Dedifferentiated amniotic fluid mesenchymal stem cell (primary cell): Measurements from ENCODE around the gene KIF26A.

ENCODE experiments used
- DNase-seq: peaks from one replicate; pipeline ENCODE4 v3.0.0-alpha.2; 2016; ENCODE audit errors: extremely low spot score

The KIF26A gene

DNA sequence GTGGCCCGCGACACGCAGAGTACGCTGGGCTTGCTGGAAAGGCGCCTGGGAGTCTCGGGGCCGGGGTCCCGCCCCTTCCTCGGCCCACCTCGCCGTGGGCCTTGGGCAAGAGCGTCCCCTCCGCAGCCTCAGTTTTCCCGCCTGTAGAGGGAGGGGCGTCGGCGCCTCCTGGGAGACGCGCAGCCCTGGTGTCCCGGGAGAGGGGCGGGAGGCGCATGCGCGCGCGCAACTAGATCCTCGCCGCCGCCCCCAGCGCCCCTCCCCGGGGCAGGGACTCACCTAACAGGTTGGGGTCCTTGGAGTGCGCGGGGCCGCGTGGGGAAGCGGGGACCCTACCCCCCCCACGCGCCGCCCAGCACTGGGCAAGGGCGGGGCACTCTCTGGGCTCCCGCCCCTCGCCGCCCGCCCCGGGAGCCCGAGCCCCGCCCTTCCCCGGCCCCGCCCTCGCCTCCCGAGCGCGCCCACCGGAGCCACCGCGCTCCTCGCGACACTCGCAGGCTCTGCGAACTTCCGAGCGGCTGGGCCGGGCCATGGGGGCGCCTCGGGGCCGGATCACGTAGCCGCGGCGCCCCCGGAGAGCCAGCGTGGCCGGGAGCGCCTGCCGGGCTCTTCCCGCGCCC, at the start of gene KIF26A:
Gene KIF26A, plus strand, starts transcription at position 490 of the 620 bp plus-strand sequence. CDS start 136 bp downstream, outside the sequence.
- DNase-seq, result no peak

DNA sequence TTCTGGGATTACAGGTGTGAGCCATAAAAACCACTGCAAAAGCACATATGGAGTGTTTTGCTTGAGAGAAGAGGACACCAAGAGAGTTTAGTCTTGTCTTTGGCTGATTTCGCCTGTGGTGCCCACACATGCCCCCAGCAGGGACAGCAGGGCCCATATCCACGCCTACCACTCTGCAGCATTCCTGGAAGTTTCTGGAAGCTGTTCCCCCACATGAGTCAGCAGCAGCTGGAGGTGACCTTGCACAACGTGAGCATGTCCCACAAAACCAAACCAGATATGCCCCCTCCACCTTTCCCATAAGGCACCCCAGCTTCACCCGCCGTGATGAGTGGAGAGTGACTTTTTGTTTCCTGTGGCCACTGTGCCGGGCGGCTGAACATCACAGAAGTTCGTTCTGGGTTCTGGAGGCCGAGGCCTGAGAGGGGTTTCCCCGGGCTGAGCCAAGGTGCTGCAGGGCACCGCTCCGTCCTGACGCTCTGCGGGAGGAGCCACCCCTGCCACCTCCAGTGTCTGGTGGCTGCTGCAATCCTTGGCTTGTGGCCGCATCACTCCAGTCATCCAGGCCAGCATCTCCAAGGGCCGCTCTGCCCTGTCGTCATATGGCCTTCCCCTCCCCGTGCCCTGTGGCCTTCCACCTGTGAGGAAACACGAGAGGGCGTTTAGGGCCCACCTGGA, 48.2 kb upstream of the KIF26A start:
- no peak for DNase-seq

DNA sequence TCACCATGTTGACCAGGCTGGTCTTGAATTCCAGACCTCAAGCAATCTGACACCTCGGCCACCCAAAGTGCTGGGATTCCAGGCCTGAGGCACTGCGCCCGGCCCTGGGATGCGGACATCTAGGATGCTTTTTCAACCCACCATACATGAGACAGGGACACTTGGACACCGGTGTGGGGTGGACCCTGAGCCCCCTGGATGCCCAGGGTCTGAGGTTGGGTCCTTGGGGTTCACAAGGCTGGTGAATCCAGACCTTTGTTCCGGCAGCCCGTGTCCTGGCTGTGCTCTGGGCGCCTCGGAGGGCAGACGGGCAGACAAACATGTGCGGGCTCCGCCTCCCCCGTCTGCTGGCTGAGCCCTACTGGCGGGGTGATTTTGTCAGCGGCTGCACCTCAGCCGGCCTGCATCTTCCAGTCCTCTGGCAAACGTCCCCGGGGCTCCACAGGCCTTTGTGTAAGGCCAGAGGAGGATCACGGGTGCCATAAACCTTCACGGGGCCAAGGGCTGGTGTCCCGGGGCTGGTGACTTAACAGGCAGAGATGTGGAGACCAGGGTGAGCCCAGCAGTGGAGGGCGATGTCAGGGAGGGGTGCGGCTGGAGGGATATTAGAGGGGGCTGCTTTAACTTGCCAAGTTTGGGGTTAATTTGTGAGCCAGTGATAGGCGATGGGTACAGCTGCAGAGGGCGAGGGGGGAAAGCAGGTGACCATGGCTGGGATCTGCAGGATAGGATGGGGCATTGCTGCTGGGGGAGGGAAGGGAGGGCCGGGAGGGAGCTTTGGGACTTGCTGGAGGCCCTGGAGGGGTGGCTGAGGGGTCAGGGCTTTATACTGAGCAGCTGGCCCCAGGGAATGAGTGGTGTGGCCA, 47.1 kb upstream of the KIF26A start:
- no peak for DNase-seq

DNA sequence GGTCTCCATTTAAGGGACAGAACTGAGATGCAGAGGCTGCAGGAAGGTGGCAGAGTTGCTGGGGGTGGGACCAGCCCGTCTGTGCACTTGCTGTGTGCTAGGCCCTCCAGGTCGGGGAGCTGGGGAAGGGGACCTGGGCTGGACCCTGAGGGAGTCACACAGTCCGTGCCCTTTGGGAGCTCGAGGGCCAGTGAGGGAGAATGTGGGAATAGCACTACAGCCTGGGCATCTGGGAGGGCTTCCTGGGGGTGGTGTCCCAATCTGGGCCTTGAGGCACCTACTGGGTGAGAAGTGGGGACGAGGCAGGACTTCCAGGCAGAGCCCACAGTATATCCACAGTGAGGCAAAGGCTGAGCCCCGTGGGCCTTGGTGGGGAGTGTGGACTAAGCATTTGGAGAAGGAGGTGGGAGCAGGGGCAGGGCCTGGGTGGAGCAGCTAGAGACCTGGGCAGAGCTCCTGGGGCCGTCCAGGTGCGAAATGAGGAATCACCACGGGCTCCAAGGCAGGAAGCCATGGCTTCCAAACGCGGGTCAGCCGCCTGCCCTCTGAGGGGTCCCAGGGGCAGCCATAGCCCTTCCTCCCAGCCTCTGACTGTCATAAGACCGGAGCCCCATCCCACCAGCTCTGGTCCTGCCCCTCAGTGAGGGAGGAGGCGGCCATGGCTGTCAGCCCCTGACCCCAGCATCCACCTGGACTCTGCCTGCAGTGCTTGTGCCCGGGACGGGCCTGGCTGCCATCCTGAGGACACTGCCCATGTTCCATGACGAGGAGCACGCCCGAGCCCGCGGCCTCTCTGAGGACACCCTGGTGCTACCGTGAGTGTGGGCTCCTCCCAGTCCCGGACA, 46.2 kb upstream of the KIF26A start:
- DNase-seq, result no peak

DNA sequence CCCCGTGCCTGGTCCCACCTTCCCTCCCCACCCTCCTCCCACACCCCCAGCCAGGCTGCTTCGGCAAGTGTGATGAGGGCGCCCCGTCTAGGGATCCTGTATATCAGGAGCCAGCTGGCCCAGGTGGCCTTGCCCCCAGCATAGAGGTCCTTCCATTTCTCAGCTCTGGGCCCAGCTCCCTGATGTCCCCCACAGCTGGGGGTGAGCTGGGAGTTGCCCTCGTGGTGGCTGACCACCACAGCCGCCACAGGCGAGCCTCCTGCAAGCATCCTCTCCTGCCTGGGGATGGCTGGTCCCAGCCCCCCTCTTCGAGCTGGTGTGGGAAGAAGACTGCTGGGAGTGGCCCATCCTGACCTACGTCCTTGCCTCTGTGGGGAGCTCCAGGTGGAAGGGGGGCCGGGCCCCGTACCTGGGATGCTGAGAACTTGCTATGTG, 45.4 kb upstream of the KIF26A start:
- no peak for DNase-seq

DNA sequence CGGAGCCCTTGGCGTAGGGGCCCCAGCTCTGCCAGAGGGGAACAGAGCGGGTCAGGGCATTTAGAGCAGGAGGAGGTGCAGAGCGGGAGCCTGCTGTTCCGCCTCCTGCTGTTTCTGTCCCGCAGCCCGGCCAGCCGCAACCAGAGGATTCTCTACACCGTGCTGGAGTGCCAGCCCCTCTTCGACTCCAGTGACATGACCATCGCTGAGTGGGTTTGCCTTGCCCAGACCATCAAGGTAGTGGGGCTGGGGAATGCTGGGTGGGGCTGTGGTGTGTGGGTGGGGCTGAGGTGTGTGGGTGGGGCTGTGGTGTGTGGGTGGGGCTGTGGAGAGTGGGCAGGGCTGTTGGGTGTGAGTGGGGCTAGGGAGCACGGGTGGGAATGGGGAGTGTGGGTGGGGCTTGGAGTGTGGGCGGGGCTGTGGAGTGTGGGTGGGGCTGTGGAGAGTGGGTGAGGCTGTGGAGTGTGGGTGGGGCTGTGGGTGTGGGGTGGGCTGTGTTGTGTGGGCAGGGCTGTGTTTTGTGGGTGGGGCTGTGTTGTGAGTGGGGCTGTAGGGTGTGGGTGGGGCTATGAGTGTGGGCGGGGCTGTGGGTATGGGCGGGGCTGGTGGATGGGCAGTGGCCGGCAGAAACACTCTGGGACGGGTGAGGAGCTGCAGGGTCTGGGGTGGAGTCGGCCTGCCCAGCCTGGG, 44.9 kb upstream of the KIF26A start:
- DNase-seq, result no peak

DNA sequence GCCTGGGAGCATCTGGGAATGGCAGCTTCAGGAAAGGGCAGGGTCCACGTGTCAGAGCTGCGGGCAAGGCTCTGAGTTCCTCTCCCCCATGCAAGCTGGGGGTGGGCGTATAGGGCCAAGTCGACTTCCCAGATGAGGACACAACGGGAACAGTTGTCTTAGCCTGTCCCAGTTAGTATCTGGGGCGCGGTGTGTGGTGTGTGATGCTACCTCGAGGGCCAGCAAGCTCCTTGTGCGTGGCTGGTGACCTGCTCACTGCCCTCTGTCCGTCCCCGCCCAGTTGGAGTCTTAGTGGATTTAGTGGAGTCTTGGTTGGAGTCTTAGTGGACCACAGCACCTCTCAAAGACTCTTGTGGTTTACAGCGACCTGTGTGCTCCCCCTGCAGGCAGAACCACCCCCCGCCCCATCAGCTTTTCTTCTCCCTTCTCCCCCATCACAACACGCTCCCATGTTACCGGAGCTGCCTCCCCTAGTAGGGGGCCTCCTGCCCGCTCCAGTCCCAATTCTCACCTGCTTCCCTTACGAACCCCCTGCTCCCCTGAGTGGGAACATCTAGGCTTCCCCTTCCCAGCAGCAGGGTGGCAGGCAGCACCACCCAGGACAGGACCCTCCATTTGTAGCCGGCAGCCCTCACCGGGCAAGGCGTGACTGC, 44.2 kb upstream of the KIF26A start:
- DNase-seq, result no peak

DNA sequence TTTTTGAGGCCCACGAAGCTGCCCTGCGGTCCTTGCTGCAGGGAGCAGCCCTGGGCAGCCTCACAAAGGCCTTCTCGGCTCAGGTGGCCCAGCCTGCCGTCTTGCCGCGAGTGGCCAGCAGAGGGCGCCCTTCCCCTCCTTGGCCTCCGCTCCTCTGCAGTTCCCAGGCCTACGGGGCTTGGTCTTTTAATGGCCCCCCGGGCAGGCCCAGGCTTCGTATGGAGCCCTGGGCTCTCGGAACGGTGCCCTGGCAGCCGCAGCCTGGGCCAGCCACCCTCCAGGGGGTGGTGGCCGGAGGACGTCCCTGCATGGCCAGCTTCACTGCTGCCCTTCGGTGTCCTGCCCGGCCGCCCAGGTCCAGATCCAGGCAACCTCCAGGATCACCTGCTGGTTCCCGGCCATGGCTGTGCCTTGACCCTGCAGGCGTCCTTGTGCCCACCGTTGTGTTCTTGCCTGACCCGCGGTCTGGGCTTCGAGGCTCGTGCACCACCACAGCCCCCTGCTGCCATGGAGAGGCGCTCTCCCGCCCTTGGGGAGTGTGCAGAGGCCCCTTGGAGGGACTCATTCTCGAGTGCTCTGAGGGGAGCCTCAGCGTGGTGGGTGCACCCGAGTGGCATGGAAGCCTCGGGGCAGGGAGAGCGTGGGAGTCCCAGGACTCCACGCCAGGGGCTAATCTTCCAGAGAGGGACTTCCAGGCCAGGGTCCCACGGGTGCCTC, 43.5 kb upstream of the KIF26A start:
- DNase-seq, result no peak

DNA sequence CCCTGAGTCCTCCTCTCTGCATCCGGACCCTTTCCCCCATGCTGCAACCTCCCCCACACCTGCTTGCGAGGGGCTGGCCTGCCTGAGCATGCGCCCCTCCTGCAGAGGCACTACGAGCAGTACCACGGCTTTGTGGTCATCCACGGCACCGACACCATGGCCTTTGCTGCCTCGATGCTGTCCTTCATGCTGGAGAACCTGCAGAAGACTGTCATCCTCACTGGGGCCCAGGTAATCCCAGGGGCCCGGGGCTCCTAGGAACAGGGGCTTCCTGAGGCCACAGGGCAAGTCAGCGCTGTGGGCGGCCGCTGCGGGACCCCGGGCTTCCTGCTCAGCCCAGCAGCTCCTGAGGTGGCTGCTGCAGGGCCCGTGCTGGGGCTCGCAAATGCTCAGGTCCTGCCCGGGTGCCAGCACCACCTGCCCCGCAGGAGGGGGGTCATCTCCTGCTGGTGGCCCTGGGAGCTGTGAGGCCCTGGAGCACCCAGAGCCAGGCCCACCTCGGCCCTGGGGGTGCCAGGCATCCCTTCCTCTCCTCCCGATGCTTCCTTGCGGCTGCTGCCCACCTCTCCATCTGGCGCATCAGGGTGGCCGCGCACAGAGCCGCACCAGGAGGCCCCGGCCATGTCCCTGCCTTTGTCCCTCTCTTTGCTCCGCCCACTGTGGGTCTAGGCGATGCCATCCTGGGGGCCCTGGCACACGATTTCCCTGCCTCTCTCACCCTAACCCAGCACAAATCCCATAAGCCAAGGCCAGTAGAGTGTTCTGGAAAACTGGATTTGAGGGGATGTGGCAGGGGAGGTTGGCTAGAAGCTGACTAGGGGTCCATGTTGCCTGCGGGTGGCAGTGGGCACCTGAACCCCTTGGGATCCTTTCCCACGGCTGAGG, 42.7 kb upstream of the KIF26A start:
- no peak for DNase-seq

DNA sequence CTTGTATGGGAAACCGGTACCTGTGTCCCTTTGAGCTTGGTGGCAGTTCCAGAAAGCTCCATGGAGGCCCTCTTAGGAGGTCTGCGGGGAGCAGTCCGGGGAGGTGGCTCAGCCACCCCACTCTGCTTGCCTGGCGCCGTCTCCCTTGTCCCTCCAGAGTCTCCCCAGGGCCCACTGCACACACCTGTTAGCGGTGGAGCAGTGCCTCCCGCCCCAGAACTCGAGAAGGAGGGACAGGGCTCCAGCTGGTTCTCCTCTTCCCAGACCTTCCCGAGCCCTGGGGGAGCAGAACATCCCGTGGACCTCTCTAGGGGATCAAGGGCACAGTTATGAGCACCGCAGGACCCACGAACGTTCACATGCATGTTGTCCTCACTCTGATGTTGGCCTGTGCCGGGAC, 42.1 kb upstream of the KIF26A start:
- no peak for DNase-seq

DNA sequence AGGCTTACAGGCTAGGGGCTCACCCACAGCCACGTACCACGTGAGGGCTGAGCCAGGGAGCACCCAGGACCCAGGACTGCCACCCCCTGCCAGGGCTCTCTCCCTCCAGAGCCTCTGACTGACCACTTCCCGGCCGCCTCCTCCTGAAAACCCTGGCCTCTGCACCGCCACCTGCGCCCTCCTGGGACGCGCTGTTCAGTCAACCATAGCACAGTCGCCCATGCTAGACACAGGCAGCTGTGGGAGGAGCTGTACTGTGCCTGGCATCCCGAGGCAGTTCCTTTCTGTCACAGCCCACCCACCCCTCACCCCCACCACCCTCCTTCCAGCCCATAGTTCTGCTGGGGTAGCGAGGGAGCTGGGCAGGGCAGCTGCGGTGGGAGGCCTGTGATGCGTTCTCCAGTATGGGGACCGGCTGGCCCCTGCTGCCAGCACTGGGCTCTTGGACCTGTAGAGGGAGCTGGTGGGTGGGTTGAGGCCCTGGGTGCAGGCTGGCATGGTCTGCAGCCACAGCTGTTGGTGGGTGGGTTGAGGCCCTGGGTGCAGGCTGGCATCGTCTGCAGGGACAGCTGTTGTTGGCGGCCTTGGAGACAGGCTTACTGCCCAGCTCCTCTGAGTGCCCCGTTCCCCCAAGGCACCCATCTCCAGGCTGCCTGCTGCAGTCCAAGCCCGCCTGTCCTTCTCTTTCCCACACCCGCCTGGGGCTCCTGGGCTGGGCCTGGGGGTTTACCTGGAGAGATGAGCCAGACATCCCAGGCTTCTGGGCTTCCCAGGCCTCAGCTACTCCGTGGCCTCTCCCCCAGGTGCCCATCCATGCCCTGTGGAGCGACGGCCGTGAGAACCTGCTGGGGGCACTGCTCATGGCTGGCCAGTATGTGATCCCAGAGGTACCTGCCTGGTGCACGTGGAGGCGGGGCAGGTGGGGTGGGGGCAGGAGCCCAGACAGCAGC, 41.4 kb upstream of the KIF26A start:
- no peak for DNase-seq

DNA sequence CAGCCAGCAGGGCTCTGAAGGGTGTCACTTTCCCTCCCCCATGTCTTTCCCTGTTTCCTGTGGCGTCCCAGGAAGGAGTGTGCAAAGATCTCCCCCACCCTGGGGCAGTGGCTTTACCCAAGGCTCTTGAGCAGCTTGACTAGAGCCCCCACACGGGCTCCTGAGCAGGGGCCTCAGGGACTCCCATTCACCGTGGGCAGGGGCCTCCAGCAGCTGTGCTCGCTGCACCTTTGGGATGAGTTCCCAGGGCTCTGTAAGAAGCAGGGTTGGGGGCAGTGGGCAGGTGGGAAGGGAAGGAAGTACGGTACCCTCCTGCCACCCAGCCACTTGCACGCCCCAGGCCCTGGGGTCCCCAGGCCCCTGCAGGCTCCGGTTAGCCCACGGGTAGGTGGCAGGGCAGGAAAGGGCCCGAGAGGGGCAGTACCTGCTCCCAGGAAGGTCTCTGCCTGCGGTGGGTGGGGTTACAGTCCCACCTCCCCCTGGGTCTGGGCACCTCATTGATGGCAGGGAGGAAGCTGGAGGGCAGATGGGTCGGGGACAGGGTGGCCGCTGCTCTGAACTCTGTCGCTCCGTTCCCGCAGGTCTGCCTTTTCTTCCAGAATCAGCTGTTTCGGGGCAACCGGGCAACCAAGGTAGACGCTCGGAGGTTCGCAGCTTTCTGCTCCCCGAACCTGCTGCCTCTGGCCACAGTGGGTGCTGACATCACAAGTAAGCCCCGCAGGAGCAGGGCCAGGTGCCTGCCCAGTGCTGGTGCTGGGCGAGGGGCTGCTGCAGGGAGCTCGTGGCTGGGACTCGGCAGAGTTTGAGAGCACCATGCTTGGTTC, 39.9 kb upstream of the KIF26A start:
- no peak for DNase-seq

DNA sequence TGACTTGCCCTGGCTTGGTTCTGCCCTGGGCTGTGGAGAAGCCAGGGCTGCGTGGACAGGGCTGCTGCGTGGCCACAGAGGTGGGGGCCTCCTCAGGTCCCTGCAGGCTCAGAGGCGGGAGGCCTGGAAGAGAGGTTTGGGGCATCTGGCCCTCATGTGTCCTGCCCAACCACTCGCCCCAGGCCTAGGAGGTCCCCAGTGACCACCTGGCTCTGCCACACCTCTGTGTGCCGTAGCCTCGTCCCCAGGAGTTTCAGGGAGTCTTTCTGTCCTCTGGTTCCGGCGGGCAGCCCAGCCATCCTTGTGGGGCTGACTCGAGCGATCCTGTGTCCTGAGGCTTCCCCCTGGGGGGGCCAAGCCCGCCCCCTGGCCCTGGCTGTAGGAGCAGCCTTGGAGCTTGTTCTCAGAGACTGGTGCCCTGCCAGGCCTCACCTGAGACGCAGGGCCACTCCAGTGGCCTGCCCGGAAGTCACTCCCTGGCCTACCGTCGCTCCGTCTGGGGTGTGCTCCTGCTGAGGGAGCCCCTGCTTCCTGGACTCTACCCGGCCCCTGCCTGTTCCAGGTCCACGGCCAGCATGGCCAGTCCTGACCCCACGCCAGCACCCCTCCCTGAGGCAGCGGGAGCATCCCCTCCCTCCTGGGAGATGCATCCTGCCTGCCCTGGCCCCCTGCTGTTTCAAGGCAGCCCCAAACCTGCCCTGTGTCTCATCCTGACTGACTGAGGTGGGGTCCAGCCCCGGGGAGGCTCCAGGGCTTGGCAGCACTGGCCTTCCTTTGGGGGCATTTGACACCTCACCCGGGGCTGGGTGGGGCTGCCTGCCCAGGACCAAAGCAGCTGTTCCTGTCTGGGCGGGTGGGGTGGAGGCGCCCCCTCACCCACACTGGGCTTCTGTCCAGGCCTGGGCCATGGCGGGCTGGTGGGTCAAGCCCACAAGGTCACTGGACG, 39.0 kb upstream of the KIF26A start:
- DNase-seq, result no peak

DNA sequence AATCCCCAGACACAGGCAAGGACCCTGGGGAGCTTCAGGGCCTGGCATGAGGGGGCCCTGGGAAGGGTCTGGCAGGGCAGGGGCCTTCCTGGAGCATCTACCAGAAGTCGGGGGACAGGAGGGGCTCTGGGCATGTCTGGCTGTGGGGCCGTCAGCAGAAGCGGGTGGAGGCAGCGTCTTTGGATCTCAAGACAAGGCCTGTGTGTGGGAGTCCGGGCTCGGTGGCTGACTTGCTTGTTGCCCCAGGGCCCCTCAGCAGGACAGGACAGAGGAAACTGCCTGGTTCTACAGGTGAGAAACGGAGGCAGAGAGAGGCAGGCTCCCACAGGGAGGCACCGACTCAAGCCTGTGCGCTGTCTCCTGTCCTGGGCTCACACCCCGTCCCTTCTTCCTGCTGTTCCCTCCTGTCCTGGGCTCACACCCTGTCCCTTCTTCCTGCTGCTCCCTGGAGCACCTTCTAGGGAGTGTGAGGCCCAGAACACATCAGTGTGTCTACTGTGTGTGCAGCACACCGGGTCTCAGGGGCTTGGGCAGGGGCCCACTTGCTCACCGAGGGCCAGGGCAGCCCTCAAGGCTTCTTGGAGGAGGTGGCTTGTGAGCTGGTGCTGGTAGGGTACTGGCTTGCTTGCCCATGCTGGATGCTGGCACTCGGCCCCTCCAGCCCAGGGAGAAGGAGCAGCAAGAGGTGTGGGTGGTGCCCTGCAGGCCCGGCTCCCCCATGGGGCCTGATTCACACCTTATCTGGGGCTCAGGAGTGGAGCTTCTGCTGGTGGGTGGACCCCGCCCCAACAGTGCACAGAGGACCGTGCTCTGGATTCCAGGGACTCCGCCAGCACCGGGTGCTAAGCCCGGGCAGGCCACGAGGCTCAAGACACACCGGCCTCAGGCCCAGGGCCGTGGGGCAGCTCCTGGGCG, 38.0 kb upstream of the KIF26A start:
- no peak for DNase-seq
